Esophagus muscularis mucosa (tissue), 4 donors: ENCODE data around the gene PLD5.

ENCODE experiments used
- EP300 ChIP-seq: sonication (generic); formaldehyde crosslinking; IDR thresholded peaks from one replicate; pipeline ENCODE4 v1.6.1; 2017; ENCODE audit warnings: antibody characterized with exemption
- POLR2A ChIP-seq: fragments of 450-650 bp; IDR thresholded peaks from one replicate; pipeline ENCODE4 v1.6.1; 2017; ENCODE audit warnings: antibody characterized with exemption, moderate library complexity, mild to moderate bottlenecking, low read depth
- POLR2AphosphoS5 ChIP-seq, 2 donors: sonication (generic); formaldehyde crosslinking; IDR thresholded peaks; one replicate each; pipeline ENCODE4 v1.6.1; 2017; ENCODE audit warnings: antibody characterized with exemption in 2 of 2
- TF ChIP-seq, protein P1 (sequence below), 3 experiments: fragments of 200-600 bp in 2 of 3; fragments of 450-650 bp in 1 of 3; sonication (generic) in 2 of 3; IDR thresholded peaks; one replicate each; pipeline ENCODE4 v1.5.1; 2017 to 2019; ENCODE audit warnings: antibody characterized with exemption in 3 of 3, mild to moderate bottlenecking in 2 of 3, moderate library complexity in 1 of 3

DNA sequence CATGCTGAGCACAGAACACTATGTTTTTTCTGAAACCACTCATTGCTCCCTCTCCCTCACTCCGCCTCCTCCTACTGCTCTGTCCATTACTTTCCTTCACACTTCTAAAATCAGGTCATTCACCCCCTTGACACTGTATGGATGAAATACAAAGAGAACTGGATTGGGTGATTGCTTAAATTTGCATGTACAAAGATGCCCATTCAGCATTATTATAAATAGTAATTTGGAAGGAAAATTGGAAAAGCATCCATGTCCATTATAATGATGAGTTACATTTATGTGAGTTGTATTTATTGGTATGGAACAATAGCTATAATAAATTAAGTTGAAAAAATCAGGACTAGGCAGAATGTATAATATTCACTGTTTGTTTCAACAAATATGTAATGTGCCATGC is 83.7 kb downstream of the PLD5 start:
- TF ChIP-seq, protein P1, sequence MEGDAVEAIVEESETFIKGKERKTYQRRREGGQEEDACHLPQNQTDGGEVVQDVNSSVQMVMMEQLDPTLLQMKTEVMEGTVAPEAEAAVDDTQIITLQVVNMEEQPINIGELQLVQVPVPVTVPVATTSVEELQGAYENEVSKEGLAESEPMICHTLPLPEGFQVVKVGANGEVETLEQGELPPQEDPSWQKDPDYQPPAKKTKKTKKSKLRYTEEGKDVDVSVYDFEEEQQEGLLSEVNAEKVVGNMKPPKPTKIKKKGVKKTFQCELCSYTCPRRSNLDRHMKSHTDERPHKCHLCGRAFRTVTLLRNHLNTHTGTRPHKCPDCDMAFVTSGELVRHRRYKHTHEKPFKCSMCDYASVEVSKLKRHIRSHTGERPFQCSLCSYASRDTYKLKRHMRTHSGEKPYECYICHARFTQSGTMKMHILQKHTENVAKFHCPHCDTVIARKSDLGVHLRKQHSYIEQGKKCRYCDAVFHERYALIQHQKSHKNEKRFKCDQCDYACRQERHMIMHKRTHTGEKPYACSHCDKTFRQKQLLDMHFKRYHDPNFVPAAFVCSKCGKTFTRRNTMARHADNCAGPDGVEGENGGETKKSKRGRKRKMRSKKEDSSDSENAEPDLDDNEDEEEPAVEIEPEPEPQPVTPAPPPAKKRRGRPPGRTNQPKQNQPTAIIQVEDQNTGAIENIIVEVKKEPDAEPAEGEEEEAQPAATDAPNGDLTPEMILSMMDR (IDR thresholded peaks at IDR 0.05), result no peak
- TF ChIP-seq POLR2A, result no peak
- no peak for TF ChIP-seq EP300
- no peak for TF ChIP-seq POLR2AphosphoS5 (IDR thresholded peaks at IDR 0.05)
